ENCODE results near the gene EIF3D.

The EIF3D gene

GRCh38 chr22:36514766-36515165, 14.2 kb downstream of the EIF3D start:
- TF ChIP-seq CTCF (conservative IDR thresholded peaks at IDR 0.05) (no peak), ZFX (IDR thresholded peaks at IDR 0.05) (no peak)
- no peak overlapping the region for H3K27ac ChIP-seq

GRCh38 chr22:36512991-36513390, 16.0 kb downstream of the EIF3D start:
- H3K27ac ChIP-seq: no peak overlapping the region
- TF ChIP-seq CTCF (conservative IDR thresholded peaks at IDR 0.05) (no peak), ZFX (IDR thresholded peaks at IDR 0.05) (no peak)

- H3K27ac ChIP-seq: no peak overlapping the region
Measured at GRCh38 chr22:36512333-36512732, 16.6 kb downstream of the EIF3D start.

GRCh38 chr22:36510966-36511881, 17.7 kb downstream of the EIF3D start:
- no peak overlapping the region for H3K27ac ChIP-seq
- TF ChIP-seq ZFX (IDR thresholded peaks at IDR 0.05) (no peak), CTCF (conservative IDR thresholded peaks at IDR 0.05) (no peak; the same call in 1 of the 2 replicates)

More at GRCh38 chr22:36512333-36512732, 16.6 kb downstream of the EIF3D start:
- TF ChIP-seq CTCF (conservative IDR thresholded peaks at IDR 0.05): no peak
- TF ChIP-seq ZFX (IDR thresholded peaks at IDR 0.05): no peak

- no peak overlapping the region for H3K27ac ChIP-seq
- TF ChIP-seq ZFX (IDR thresholded peaks at IDR 0.05) (no peak), CTCF (conservative IDR thresholded peaks at IDR 0.05) (no peak)
Measured at GRCh38 chr22:36510384-36510783, 18.6 kb downstream of the EIF3D start.

- TF ChIP-seq ZFX (IDR thresholded peaks at IDR 0.05): no peak
- TF ChIP-seq CTCF (conservative IDR thresholded peaks at IDR 0.05): no peak
- peak overlapping the region; percentile 99 for H3K27ac ChIP-seq
Measured at GRCh38 chr22:36507518-36508010, 21.4 kb downstream of the EIF3D start.
